BE2C (cell line): ENCODE results near the gene THAP9.

Experiments used
- DNase-seq: peaks from one replicate; pipeline ENCODE4 v3.0.0-alpha.2; 2020
- H3K27me3 ChIP-seq: fragments of 250-450 bp; sonication (Bioruptor Pico); 2 replicates; pipeline ENCODE4 v1.5.1; 2020; ENCODE audit warnings: mild to moderate bottlenecking
- H3K36me3 ChIP-seq: fragments of 250-450 bp; sonication (Bioruptor Pico); 2 replicates; pipeline ENCODE4 v1.5.1; 2020; ENCODE audit warnings: mild to moderate bottlenecking
- H3K4me1 ChIP-seq: fragments of 250-450 bp; sonication (Bioruptor Pico); 2 replicates; pipeline ENCODE4 v1.5.1; 2020
- H3K4me3 ChIP-seq: 2 replicates; pipeline ENCODE4 v1.5.1; 2011; ENCODE audit warnings: low read depth, low read length
- H3K9me3 ChIP-seq: fragments of 250-450 bp; sonication (Bioruptor Pico); 2 replicates; pipeline ENCODE4 v1.5.1; 2020
- TF ChIP-seq, protein P1 (sequence below): IDR thresholded peaks from 2 replicates; pipeline ENCODE4 v1.5.1; 2012; ENCODE audit warnings: mild to moderate bottlenecking, low read depth, low read length

The THAP9 gene

GRCh38 chr4:82899374-82900065, 1.0 kb upstream of the THAP9 start:
- no peak for DNase-seq
- no peaks in the 10 kb centered on the region for H3K9me3 ChIP-seq
- peak overlapping the region; percentile 74 for H3K4me3 ChIP-seq
- TF ChIP-seq, protein P1, sequence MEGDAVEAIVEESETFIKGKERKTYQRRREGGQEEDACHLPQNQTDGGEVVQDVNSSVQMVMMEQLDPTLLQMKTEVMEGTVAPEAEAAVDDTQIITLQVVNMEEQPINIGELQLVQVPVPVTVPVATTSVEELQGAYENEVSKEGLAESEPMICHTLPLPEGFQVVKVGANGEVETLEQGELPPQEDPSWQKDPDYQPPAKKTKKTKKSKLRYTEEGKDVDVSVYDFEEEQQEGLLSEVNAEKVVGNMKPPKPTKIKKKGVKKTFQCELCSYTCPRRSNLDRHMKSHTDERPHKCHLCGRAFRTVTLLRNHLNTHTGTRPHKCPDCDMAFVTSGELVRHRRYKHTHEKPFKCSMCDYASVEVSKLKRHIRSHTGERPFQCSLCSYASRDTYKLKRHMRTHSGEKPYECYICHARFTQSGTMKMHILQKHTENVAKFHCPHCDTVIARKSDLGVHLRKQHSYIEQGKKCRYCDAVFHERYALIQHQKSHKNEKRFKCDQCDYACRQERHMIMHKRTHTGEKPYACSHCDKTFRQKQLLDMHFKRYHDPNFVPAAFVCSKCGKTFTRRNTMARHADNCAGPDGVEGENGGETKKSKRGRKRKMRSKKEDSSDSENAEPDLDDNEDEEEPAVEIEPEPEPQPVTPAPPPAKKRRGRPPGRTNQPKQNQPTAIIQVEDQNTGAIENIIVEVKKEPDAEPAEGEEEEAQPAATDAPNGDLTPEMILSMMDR, result no peak
- no peaks in the 10 kb centered on the region for H3K4me1 ChIP-seq
- peaks cover 33% of the 10 kb centered on the region for H3K36me3 ChIP-seq
- H3K27me3 ChIP-seq, result no peaks in the 10 kb centered on the region

GRCh38 chr4:82900066-82900410, 497 bp upstream of the THAP9 start:
- Histone ChIP-seq H3K36me3 (peaks cover 28% of the 10 kb centered on the region), H3K9me3 (no peaks in the 10 kb centered on the region), H3K4me3 (peak overlapping the region; percentile 74), H3K27me3 (no peaks in the 10 kb centered on the region), H3K4me1 (no peaks in the 10 kb centered on the region)
- TF ChIP-seq, protein P1, result 0 out of 2 replicates have a peak, but pooled peaks have one; percentile 4
- DNase-seq, result no peak

- H3K36me3 ChIP-seq, result peaks cover 19% of the 10 kb centered on the region
- no peak for DNase-seq
- peak overlapping the region; percentile 74 for H3K4me3 ChIP-seq
- no peaks in the 10 kb centered on the region for H3K9me3 ChIP-seq
- H3K27me3 ChIP-seq, result no peaks in the 10 kb centered on the region
- TF ChIP-seq, protein P1, result no peak
- H3K4me1 ChIP-seq, result no peaks in the 10 kb centered on the region
Measured at GRCh38 chr4:82901183-82901718, 716 bp downstream of the THAP9 start.

GRCh38 chr4:82903737-82904136, 3.2 kb downstream of the THAP9 start:
- Histone ChIP-seq H3K4me3 (no peak overlapping the region), H3K36me3 (peaks cover 3% of the 10 kb centered on the region), H3K9me3 (no peaks in the 10 kb centered on the region), H3K4me1 (no peaks in the 10 kb centered on the region), H3K27me3 (no peaks in the 10 kb centered on the region)
- TF ChIP-seq, protein P1, result no peak
- DNase-seq, result no peak

- no peak for DNase-seq
- no peak overlapping the region for H3K4me3 ChIP-seq
- TF ChIP-seq, protein P1, result no peak
- no peaks in the 10 kb centered on the region for H3K4me1 ChIP-seq
- no peaks in the 10 kb centered on the region for H3K27me3 ChIP-seq
- peaks cover 3% of the 10 kb centered on the region for H3K36me3 ChIP-seq
- H3K9me3 ChIP-seq, result no peaks in the 10 kb centered on the region
Measured at GRCh38 chr4:82905205-82905604, 4.7 kb downstream of the THAP9 start.

- H3K36me3 ChIP-seq, result peaks cover 5% of the 10 kb centered on the region
- H3K9me3 ChIP-seq, result no peaks in the 10 kb centered on the region
- no peak for DNase-seq
- no peak overlapping the region for H3K4me3 ChIP-seq
- TF ChIP-seq, protein P1, result no peak
- no peaks in the 10 kb centered on the region for H3K27me3 ChIP-seq
- no peaks in the 10 kb centered on the region for H3K4me1 ChIP-seq
Measured at GRCh38 chr4:82906469-82906868, 5.9 kb downstream of the THAP9 start.
